GM19324 (cell line): ENCODE measurements around the gene IRGC.

Experiments
- ATAC-seq: cut with Tn5 transposase; IDR thresholded peaks from one replicate; pipeline ENCODE4 v1.9.1; 2021; ENCODE audit warnings: mild to moderate bottlenecking, moderate library complexity; ENCODE audit not compliant: unreplicated experiment, low FRiP score

The IRGC gene

DNA sequence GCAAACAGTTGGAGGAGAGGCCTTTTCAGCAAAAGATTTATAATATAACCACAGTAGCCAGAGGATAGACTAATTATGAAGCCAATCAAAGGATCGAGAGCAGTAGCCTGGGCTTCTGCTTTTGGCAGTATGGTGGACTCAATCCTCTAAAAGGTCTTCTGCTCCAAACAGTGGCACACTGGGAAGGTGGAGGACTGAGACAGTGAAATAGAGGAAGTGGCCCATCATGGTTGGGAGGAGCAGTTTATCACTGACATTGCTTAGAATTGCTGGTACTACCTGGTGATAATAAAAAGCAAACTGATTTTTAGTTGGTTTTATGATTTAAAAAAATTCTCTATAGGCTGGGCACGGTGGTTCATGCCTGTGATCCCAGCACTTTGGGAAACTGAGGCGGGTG lies 25.0 kb upstream of the IRGC start:
- ATAC-seq = no peak

- no peak for ATAC-seq
These were observed 24.1 kb upstream of the IRGC start for GRCh38 chr19:43691755-43692154.

DNA sequence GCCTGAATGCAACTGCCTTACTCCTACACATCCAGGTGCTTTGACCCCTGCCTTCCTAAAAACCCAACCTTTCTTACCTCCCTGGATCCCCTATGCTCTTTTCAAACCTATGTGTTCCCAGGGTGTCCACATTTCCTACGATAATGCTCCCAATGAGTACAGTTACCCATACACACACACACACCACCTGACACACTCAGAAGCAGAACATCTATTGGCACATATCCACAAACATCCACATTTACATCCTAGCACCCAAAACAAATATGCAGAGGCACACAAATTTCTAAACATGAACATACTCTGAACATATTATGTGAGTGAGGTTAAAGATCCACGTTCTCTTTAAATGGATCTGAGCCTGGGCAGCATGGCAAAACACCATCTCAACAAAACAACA lies 23.5 kb upstream of the IRGC start:
- no peak for ATAC-seq

- ATAC-seq = no peak
These were observed 23.0 kb upstream of the IRGC start for GRCh38 chr19:43692877-43693276.

GRCh38 chr19:43694553-43694952 lies 21.3 kb upstream of the IRGC start:
- no peak for ATAC-seq

GRCh38 chr19:43695985-43696704 lies 19.7 kb upstream of the IRGC start:
- ATAC-seq = no peak

DNA sequence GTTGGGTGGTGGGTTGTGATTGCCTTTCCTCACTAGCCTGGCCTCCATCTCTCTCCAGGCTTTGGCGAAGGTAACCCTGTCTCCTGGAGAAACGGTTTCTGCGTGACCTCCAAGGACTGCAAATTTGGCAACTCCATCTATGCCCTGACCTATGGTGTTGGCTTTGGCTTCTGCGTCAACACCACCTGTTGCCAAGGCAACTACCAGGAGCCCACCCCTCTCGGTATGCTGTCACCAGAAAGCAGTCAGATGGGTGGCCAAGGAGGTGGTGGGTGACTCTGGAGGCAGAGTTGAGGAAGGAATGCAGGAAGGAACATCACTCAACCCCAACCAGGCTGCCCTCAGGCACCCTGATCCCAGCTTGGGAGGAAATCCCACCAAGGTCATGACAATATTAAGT lies 18.6 kb upstream of the IRGC start:
- no peak for ATAC-seq

DNA sequence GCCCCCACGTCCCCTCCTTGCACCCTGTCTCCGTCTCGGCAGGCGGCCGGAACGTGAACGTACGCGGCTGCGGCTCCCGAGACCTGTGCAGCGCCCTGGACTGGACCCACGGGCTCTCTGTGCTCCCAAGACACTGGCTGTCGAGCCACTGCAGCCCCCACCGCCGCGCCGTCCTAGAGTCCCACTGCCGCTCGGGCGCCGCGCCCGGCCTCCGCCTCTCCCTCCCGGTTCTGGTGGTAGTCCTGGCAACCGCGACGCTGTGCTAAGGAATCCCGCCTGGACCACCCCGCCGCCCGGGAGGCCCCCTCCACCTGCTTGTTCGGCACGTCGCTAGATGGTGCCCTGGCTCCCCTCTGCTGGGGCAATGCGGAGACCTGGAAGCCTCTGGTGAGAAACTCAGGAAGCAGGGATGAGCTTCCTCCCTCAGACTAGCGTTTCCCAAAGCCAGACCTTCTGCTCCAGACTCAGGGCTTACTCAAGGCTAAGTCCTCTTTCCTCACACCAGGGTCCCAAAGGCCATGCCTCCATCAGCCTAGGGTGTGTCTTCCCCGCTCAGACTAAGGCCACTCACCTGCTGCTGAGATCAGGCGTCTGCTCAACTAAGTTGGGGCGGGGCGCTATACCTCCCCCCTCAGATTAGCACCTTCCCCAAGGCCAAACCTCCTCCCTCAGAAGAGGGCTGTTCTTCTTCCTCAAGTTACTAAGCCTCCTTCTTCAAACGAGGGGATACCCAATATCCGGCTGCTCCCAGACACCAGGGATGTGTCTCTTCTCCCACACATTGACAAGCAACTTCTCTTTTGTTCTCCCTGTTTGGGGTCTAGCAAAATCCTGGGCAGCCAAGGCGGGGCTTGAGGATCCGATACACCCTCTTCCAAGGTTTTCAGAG lies 16.1 kb upstream of the IRGC start:
- ATAC-seq = no peak

DNA sequence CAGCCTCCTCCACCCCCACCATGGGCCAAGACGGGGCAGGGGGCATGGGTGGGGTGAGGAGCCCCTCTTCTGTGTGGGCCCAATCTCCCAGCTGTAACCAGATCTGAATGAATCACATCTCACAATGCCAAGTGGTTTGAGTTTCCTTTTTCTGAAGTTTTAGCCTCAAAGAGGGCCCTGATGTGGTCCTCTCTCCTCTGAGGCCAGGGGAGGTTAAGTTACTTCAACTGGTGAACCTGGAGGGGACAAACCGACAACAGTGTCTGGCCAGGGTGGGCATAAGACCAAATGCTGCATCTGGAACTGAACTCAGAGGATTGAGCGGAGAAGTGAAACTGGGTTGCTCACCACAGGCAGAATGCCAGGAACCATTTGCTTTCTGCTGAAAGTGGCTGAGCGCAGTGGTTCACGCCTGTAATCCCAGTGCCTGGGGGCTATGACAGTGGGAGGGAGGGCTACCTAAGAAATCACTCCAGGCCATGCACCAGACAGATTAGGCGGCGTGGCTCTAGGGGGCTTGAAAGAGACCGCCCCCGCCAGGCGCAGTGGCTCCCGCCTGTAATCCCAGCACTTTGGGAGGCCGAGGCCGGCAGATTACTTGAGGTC lies 15.4 kb upstream of the IRGC start:
- ATAC-seq = no peak

DNA sequence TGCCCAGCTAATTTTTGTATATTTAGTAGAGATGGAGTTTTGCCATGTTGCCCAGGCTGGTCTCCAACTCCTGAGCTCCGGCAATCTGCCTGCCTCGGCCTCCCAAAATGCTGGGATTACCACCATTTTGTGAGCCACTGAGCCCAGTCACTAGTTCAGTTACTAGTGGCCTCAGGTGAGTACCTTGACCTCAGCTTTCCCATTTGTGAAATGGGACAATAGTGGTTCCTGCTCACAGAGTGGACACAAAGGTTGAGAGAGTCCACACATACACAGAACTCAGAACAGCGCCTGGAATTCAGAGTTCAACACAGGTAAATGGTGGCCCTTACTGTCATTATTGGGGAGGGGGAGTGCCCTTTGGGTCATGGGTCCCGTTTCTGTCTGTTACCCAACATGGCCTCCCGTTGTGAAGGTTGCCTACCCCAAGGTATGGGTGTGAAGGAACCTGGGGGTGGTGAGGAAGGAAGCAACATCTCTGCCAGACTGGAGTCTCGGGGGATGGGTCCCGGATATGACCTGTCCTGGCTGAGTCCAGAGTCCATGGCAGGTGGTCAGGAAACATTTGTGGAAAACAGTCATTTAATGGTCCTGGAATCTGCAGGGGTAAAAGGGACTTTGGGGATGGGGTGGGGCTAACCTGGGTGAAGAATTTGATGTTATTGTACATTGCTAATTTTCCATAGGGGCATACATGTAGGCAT lies 11.7 kb upstream of the IRGC start:
- no peak for ATAC-seq

- ATAC-seq = no peak
These were observed 10.1 kb upstream of the IRGC start for GRCh38 chr19:43705729-43706128.

DNA sequence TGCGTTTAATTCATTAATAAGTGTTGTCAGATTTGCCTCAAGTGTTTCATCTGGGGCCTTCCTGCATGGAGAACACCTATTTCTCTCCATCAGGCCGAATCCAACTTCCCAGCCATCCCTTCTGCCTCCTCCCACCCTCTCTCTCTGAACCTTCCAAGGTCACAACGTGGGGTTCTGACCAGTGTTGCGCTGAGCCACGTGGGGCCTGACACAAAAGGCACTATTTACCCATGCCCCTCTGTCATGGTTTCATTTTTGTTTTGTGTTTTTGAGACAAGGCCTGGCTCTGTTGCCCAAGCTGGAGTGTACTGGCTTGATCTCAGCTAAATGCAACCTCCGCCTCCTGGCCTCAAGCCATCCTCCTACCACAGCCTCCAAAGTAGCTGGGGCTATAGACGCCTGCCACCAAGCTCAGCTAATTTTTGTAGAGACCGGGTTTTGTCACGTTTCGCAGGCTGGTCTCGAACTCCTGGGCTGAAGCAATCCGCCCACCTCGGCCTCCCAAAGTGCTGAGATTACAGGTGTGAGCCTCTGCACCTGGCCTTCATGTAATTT lies 8.6 kb upstream of the IRGC start:
- ATAC-seq = no peak

DNA sequence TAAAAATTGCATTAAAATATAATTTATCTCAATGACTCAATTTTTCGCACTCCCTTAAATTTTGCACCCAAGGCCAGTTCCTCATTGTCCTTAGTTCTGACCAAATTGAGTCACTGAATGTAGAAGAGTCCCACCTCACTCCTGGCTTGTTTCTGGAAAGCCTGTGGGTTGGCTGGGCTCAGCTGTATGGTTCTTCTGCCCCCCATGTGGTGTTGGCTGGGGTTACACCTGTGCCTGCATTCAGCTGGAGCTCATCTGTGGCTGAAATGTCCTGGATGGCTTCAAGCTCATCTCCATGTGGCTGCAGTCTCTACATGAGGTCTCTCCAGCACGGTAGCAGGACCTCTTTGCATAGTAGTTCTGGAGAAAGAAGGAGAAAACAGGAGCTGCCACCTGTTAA lies 7.2 kb upstream of the IRGC start:
- no peak for ATAC-seq

DNA sequence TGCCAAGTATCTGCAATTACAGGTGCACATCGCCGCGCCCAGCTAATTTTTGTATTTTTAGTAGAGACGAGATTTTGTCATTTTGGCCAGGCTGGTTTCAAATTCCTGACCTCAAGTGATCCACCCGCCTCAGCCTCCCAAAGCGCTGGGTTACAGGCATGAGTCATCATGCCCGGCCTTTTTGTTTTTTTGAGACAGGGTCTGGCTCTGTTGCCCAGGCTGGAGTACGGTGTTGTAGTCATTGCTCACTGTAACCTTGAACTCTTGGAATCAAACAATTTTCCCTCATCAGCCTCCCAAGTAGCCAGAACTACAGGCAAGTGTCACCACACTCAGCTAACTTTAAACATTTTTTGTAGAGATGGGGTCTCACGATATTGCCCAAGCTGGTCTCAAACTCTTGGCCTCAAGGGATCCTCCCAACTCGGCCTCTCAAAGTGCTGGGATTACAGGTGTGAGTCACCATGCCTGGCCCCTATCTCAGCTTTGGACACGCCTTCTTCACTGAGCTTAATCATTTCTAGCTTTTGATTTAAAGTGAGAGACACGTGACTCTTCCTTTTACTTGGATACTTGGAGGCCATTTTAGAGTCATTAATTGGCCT lies 4.0 kb upstream of the IRGC start:
- no peak for ATAC-seq

GRCh38 chr19:43713208-43713607 lies 2.7 kb upstream of the IRGC start:
- no peak for ATAC-seq

DNA sequence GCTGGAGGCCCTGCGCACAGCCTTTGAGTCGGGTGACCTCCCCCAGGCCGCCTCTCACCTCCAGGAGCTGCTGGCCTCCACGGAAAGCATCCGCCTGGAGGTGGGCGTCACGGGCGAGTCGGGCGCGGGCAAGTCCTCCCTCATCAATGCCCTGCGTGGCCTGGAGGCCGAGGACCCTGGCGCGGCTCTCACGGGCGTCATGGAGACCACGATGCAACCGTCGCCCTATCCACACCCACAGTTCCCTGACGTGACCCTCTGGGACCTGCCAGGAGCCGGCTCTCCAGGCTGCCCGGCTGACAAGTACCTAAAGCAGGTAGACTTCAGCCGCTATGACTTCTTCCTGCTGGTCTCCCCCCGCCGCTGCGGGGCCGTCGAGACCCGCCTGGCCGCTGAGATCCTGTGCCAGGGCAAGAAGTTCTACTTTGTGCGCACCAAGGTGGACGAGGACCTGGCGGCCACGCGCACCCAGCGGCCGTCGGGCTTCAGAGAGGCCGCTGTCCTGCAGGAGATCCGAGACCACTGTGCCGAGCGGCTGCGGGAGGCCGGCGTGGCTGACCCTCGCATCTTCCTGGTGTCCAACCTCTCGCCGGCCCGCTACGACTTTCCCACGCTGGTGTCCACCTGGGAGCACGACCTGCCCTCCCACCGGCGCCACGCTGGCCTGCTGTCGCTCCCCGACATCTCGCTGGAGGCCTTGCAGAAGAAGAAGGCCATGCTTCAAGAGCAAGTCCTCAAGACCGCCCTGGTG lies 2.9 kb downstream of the IRGC start:
- ATAC-seq = no peak

- ATAC-seq = no peak
These were observed 3.5 kb downstream of the IRGC start for GRCh38 chr19:43719378-43719868.

DNA sequence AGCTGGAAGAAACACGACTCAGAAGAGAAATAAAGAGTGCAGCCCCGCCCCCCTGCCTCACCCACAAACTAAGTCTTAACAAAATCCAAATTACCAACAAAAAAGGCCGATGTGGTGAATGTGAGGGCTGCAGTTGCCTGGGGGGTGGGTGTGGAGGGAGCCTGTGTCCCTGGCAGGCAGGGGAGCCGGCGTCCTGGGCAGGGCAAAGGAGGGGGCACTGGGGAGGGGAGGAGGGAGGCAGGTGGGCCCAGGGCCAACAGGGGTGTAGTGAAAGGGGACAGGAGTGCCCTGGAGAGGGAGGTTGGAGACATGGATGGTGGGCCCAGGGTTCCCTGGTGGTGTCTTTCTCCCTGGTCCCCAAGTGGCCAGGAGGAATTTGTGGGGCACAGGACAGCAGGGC lies 4.0 kb downstream of the IRGC start:
- ATAC-seq = no peak

DNA sequence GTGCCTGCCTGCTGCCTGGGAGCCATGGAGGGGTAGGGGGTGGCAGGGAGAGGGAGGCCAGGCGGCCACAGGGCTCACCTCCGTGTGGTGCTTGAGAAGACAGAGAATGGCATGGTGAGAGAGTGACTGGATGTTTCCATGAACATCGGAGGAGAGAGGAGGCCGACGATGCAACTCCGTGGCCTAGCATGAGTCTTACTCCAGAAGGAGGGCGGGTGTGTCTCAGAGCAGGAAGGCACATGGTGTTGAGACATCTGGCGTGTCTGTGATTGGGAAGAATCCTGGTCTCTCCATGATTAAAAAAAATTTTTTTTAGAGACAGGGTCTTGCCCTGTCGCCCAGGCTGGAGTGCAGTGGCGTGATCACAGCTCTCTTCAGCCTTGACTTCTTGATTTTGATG lies 5.1 kb downstream of the IRGC start:
- ATAC-seq = no peak
